ENCODE results near the gene SLC12A3.
"Not testable (repeated sequence)": the region's sequence is repeated elsewhere in the genome, so short reads cannot be mapped to it uniquely, and the experiment has no call there.

Gene SLC12A3

DNA sequence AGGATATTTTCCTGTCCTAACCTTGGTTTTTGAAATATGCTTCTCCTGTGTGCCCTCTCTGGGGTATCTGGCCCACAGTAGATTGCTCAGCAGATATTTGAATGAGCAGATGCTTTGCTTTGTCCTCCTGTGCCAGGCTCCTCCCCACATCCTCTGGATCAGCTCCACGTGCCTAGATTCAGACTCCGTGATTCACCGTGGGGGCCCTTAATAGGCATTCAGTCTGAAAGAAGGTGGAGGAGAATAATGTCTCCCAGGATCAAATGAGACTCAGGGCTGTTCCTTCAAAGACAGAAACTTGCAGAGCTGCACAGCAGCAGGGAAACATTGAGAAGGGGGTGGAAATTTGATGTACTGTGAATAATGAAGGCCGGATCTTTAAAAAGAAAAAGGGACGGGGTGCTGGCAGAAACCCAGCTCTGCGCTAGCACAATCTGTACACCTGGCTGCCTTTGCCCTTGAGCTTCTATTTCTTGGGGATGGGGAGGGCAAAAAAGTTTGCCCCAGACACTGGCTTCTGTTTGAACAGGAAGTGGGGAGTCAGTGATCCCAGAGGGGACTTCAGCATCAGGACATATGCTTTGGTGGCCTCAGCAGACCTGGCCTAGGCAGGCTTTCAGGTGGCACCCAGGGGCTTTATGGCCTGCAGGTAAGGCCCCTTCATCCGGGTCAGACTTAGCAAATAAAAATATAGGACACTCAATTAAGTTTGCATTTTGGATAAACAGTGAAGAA is 15.9 kb upstream of the SLC12A3 start:
- no peak for DNase-seq

GRCh38 chr16:56849690-56850680 is 15.0 kb upstream of the SLC12A3 start:
- DNase-seq, result no peak

DNA sequence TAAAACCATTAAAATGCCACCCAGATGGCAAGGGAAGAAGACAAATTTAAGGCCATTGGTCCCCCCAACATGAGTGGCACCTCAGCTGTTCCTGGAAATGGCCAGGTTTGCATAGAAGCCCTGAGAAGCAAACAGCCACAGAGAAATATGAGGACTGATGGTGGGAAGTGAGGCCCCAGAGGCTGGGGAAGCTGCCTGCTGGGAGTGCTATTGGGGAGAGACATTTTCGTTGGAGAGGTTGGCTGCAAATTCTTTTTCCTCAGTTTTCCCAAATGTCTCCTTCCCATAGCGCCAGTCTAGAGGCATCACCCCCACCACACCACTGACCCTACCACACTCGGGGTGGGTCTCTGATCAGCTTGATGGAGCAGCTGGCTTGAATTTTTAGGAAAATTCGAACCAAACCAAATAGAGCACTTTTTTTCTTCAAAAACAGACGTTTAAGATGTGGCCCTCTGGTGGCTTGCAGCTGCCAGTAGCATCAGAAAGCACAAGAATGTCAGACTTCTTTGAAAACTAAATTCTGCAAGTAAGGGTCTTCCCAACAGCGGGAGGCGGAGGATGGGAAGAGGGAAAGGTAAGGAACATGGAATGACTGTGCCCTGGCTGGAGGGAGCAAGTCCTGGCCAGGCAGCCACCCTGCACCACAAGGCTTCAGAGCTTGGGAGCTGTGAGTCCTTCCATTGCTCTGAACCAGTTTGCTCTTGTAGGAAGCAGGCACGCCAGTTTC is 13.2 kb upstream of the SLC12A3 start:
- DNase-seq, result no peak

GRCh38 chr16:56852401-56852730 is 12.6 kb upstream of the SLC12A3 start:
- no peak for DNase-seq

- DNase-seq, result no peak
Observed at GRCh38 chr16:56852968-56853367, 12.0 kb upstream of the SLC12A3 start.

DNA sequence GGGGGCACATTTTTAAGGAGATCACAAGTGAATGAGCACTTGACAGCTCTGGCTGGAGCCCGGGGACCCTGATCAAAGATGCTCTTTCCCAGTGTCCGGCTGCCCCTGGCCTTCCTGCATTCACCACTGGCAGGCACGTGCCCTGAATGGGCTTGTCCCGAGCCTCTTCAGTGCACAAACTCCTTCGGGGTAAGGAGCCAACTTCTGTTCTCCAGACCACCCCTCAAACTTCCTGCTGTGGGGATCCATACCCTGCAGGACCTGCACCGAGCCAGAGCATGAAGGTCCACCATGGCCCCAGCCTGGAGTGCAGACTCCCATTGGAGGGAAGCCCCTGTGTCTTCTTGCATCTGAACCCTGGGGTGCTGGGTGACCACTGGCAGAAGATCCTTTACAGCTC is 9.8 kb upstream of the SLC12A3 start:
- no peak for DNase-seq

DNA sequence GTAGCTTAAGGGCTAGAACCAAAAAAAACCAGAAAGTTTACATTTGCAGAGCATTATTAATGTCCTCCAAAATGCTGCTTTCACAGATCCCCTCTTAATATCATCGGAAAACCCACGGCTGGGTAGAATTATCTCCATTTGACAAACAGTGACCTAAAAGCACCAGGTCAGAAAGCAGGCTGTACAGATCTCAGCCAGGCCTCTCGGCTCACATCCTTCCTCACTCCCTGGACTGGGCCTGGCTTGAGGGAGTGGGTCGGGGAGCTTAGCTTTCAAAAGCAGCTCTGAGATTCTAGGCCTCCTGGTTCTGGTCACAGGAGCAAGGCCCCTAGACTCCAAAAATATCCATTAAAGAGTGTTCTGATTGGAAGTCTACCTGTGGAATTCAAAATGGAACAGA is 9.1 kb upstream of the SLC12A3 start:
- no peak for DNase-seq

DNA sequence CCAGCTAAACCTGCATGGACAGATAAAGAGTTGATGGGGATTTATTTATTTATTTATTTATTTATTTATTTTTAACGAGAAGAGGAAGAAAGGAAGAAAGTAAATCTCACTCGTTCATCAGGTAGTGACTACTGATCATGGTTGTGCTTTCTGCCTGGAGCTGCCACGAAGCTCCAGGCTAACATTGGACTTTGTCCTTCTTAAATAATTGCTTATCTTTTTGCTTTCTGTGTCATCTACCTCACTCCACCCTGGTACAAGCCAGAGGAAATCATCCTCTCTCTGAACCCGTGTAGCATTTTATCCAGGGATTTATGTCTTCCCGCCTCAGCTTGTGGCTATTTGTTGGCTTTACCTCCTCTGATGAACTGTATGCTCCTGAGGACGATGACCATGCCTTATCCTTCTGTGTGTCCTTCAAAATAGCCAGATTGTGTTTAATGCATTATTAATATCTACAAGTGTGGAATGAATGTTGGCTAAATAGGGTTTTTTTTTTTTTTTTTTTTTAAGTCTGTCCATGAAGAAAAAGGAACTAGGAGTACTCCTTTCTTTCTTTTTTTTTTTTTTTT is 8.0 kb upstream of the SLC12A3 start:
- DNase-seq, result no peak

DNA sequence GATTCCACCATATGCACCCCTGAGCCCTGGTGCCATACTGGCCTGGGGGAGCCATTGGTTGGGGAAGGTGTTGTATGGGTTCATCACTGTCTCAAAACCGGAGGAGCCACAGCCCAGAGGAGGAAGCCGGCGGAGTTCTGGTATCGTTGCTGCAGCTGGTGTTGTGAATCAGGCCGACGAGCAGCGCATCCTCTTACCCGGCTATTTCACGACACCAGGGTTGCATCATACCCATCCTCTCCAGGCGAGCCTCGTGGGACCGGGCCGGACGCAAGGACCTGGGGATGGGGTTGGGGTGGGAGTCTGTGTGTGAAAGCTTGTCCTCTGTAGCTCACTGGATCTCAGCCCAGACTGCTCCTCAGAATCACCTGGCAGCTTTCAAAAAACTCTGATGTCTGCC is 6.6 kb upstream of the SLC12A3 start:
- no peak for DNase-seq

GRCh38 chr16:56859636-56860035 is 5.4 kb upstream of the SLC12A3 start:
- no peak for DNase-seq

DNA sequence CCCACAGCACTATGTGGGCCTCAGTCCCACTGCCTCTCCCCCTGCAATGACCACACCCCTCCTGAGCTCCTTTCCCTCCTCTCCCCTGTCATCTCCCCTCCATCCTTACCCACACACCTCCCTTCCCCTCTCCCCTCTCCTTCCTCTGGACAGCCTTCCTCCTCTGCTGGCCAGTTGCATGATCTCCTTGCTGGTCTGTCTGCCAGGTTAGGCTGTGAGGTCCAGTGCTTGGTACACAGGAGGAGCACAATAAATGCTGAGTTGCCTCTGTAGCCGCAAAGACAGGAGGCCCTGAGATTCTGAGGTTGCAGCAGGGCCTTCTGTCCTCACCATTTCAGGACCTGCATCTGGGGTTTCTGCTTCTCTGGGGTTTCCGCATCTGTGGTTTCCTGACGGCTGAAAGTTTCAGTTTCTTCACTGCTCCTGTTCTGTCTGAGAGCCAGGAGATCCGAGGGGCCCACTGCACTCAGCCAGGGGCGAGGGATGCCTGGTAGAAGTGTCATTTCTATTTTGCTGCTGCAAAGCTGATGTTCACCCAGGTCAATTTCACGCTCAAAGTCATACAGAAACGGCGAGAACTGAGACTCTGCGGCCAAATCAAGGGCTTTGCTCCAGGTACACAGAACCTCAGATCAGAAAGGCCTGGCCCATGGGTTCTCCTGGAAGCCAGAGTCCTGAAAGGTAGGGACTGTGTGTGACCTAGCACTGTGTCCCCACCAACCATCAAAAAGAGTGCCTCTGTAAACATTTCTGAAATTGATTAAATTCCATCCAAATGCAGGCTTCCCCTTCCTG is 4.6 kb upstream of the SLC12A3 start:
- DNase-seq, result peak; percentile 58

- DNase-seq, result no peak
Observed at GRCh38 chr16:56861092-56861610, 3.9 kb upstream of the SLC12A3 start.

DNA sequence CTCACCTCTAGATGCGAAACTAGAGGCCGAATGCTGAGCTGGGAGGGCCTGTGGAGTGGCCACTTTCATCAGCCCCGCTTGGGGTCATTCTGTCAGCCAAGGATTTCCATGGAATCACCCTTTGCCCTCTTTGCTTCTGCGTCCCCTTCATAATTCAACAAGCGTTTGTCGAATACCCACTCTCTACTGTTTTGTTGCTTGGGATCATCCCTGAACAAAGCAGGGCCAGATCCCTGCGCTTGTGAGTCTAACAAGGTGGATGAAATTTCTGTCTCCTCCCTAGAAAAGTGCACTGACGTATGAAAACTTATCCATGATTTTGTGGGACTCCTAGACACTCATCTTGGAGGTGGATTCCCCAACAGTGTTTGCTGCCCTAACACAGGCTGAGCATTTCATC is 3.3 kb upstream of the SLC12A3 start:
- DNase-seq, result no peak

- DNase-seq, result no peak
Observed at GRCh38 chr16:56862776-56863175, 2.2 kb upstream of the SLC12A3 start.

GRCh38 chr16:56865394-56866062 is 521 bp downstream of the SLC12A3 start:
- no peak for DNase-seq

DNA sequence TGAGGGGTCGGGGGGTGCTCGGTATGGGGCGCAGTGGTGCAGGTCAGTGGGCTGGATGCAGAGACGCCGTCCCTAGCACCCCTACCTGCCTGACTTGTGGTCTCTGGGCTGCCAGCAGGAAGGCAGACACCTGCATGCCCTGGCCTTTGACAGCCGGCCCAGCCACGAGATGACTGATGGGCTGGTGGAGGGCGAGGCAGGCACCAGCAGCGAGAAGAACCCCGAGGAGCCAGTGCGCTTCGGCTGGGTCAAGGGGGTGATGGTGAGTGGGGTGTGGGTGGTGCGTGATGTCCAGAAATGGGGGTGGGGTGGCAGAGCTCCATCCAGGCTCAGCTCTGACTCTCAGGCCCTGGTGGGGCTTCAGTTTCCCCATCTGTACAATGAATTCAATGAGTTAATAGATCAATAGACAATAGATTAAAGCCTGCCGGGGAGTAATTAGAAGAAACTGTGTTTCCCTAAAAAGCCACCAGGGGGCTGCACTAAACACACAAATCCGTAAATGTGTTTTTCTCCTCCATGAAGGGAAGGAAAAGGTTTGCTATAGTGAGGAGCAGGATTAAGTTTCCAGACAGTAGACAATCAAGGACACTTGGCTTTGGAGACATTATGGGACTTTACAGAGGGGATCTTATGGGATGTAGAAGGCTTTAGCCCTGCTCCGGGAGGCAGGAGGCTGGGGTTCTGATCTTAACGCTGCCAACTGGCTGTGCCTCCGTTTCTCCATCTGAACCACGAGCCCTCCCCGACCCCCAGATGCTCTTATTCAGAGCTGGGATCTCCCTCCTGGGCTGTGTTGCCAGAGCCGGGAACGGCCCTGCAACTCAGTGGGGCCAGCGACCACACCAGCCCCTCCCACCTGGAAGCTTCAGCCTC is 2.2 kb downstream of the SLC12A3 start:
- peak; percentile 53 for DNase-seq

- DNase-seq, result no peak
Observed at GRCh38 chr16:56868175-56868574, 3.2 kb downstream of the SLC12A3 start.

GRCh38 chr16:56868766-56869165 is 3.8 kb downstream of the SLC12A3 start:
- DNase-seq, result not testable (repeated sequence)

- no peak for DNase-seq
Observed at GRCh38 chr16:56869513-56870275, 4.7 kb downstream of the SLC12A3 start.

Data from central memory CD4-positive, alpha-beta T cell (primary cell).